GM12801 (cell line): Measurements from ENCODE around the gene UXS1.

Experiments
- TF ChIP-seq, protein P1 (sequence below): IDR thresholded peaks from one replicate; pipeline ENCODE4 v1.5.1; 2011; ENCODE audit warnings: control low read depth; ENCODE audit not compliant: insufficient read length; ENCODE audit errors: extremely low read depth

The UXS1 gene

DNA sequence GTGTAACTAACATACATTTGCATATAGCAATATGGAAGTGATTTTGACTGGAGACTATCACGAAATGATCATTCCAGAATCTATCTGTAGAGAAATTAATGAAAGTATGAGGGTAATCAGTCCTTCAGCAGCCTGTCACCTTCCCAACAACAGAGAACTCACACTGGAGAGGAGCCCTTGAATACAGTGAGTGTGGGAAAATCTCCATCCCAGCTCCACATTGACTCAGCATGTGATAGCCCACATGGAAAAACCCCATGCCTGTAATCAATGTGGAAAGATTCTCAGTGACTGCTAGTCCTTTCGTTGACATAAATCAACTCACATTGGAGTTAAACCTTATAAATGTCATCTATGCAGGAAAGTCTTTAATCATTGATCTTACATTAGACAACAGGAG, 13.1 kb upstream of the UXS1 start:
- TF ChIP-seq, protein P1, sequence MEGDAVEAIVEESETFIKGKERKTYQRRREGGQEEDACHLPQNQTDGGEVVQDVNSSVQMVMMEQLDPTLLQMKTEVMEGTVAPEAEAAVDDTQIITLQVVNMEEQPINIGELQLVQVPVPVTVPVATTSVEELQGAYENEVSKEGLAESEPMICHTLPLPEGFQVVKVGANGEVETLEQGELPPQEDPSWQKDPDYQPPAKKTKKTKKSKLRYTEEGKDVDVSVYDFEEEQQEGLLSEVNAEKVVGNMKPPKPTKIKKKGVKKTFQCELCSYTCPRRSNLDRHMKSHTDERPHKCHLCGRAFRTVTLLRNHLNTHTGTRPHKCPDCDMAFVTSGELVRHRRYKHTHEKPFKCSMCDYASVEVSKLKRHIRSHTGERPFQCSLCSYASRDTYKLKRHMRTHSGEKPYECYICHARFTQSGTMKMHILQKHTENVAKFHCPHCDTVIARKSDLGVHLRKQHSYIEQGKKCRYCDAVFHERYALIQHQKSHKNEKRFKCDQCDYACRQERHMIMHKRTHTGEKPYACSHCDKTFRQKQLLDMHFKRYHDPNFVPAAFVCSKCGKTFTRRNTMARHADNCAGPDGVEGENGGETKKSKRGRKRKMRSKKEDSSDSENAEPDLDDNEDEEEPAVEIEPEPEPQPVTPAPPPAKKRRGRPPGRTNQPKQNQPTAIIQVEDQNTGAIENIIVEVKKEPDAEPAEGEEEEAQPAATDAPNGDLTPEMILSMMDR = no peak

DNA sequence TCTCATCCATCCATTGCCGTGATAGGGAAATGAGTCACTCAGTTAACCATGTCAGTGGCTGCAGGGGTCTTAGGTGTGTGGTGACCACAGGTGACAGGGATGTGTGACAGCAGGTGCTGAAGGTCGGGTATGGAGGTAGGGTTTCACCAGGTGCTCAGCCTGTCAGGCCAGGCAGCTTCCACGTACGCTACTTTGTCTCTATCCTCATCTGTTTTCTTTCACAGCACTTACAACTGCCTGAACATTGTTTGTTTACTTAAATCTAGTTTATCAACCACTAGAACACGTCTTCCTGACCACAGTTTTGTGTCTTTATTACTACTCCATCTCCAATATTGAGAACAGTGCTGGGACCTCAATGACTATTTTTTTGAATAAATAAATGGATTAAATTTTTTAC, 11.4 kb upstream of the UXS1 start:
- TF ChIP-seq, protein P1 = no peak

DNA sequence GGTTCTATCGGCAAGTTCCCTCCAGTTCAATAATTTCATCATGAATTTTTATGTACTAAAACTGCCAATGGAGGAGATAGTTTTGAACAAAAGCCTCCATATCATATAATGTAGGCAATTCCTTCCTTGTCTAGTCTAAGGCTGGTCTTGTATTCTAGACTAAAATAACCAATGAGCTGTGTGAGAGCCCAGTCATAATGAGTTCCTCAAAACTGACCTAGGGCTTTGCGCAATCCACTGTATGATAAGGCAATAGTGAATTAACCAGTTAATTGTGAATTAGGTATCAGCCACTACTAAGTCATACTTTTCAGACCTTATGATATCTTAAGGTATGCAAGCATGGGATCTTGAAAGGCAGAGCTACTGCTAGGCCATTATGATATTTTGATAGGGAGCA, 7.6 kb upstream of the UXS1 start:
- TF ChIP-seq, protein P1 = no peak

DNA sequence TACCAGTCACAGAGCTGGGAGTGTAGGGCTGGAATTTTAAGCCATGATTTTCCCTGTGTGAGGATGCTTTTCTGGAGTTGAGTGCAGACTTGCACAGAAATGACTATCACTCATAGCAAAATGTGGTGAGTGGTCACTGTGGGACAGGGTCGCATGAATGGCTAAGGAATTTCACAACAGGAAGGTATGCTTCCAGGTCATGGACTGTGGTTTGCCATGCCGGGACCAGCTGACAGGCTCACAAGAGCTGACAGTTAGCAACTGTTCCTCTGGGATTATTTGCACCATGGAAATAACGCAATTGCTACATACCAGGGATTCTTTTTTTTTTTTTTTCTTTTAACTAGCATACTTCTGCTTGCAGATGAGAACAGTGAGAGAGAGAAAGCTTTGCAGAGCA, 3.8 kb upstream of the UXS1 start:
- TF ChIP-seq, protein P1 = no peak

DNA sequence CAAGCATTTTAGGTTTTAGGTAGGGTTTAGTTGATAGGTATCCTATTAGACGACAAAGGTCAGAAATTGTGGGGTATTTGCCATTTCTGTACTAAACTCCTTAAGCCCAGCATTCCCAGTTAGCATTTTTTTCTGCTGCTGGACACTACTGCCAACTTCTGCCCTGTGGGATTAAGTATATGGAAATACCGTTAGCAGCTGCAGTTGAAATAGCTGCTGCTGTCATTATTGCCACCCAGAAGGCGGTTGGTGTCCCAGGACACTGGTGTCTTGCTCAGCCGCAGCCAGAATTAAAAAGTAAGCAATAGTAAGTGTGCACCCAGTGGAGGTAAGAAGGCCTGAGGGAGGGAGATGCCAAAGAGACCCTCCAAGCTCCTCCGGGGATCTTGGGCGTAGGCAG, 1.9 kb upstream of the UXS1 start:
- TF ChIP-seq, protein P1 = no peak

DNA sequence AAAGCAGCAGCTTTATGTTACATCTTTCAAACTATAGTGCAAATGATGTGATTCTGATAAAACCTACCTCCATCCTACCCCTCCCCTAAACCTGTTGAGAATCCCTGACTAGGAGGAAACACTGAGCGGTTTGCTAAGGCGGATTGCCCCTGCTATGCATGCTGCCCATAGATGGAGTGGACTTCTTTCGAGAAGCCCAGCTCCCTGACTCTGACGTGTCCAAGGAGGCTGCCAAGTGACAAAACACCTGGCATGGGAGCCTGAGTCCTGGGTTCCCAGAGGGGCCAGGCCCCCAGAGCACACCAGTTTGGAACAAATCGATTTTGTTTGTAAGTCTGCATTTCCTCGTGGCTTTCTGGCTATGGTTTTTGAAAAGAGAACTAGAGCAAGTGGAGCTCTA, 1.4 kb upstream of the UXS1 start:
- TF ChIP-seq, protein P1 = no peak

DNA sequence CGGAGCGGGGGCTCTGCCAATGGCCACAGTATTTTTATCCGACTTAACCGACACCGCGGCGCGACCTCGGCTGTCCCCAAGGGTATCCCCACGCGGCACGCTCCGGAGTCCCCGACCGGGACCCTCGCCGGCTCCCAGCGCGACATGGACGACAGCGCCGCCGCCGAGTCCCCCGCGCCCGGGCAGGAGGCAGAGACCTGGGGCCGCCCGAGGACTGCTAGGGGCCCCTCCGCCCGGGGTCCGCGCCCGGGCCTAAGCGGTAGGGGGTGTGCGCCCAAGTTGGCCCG, 468 bp downstream of the UXS1 start:
- TF ChIP-seq, protein P1 = no peak
